Suprapubic skin (tissue), 4 donors: Measurements from ENCODE around the gene ADD3. TPM values are rescaled to one million over a fixed set of nuclear protein-coding genes. Genes with fewer than 3 reads are reported as not detected.

Source experiments
- DNase-seq, 2 donors: peaks; one replicate each; pipeline ENCODE4 v3.0.0-alpha.2; 2019; ENCODE audit warnings: low spot score in 2 of 2
- H3K27ac ChIP-seq: fragments of 200-600 bp; sonication (generic); one replicate; pipeline ENCODE4 v1.5.1; 2019
- H3K27me3 ChIP-seq: fragments of 200-600 bp; sonication (generic); one replicate; pipeline ENCODE4 v1.5.1; 2019
- H3K36me3 ChIP-seq: fragments of 200-600 bp; sonication (generic); one replicate; pipeline ENCODE4 v1.5.1; 2019
- H3K4me1 ChIP-seq: fragments of 200-600 bp; sonication (generic); one replicate; pipeline ENCODE4 v1.5.1; 2019
- H3K4me3 ChIP-seq: fragments of 200-600 bp; sonication (generic); one replicate; pipeline ENCODE4 v1.5.1; 2019; ENCODE audit warnings: mild to moderate bottlenecking
- H3K9me3 ChIP-seq: fragments of 200-600 bp; sonication (generic); one replicate; pipeline ENCODE4 v1.5.1; 2019
- EP300 ChIP-seq: sonication (generic); formaldehyde crosslinking; IDR thresholded peaks from one replicate; pipeline ENCODE4 v1.6.1; 2017; ENCODE audit warnings: antibody characterized with exemption
- POLR2A ChIP-seq, 2 donors: fragments of 450-650 bp; IDR thresholded peaks; one replicate each; pipeline ENCODE4 v1.6.1; 2017; ENCODE audit warnings: antibody characterized with exemption in 2 of 2, mild to moderate bottlenecking in 2 of 2, moderate library complexity in 2 of 2
- POLR2AphosphoS5 ChIP-seq, 3 donors: sonication (generic); formaldehyde crosslinking; IDR thresholded peaks; one replicate each; pipeline ENCODE4 v1.6.1; 2017; ENCODE audit warnings: antibody characterized with exemption in 3 of 3
- WGBS: methylation state at CpG from one replicate; pipeline ENCODE4 v1.1.5; 2018; 5-methylcytosine and 5-hydroxymethylcytosine counted together
- total RNA-seq, 4 donors: library from RNA; depleted of rRNA; stranded (reverse); fragments of >200 nt; gene quantifications; one replicate each; pipeline ENCODE4 v1.1.0, GENCODE V29; 2016
- TF ChIP-seq, protein P1 (sequence below), 2 donors: fragments of 200-600 bp in 1 of 2; fragments of 450-650 bp in 1 of 2; sonication (generic) in 1 of 2; IDR thresholded peaks; one replicate each; pipeline ENCODE4 v1.5.1; 2016 to 2019; ENCODE audit warnings: antibody characterized with exemption in 2 of 2, mild to moderate bottlenecking in 1 of 2, moderate library complexity in 1 of 2

ADD3 gene
- total RNA-seq, 4 donors from 2014 or later = 72.6 to 335 (median 279) TPM

DNA sequence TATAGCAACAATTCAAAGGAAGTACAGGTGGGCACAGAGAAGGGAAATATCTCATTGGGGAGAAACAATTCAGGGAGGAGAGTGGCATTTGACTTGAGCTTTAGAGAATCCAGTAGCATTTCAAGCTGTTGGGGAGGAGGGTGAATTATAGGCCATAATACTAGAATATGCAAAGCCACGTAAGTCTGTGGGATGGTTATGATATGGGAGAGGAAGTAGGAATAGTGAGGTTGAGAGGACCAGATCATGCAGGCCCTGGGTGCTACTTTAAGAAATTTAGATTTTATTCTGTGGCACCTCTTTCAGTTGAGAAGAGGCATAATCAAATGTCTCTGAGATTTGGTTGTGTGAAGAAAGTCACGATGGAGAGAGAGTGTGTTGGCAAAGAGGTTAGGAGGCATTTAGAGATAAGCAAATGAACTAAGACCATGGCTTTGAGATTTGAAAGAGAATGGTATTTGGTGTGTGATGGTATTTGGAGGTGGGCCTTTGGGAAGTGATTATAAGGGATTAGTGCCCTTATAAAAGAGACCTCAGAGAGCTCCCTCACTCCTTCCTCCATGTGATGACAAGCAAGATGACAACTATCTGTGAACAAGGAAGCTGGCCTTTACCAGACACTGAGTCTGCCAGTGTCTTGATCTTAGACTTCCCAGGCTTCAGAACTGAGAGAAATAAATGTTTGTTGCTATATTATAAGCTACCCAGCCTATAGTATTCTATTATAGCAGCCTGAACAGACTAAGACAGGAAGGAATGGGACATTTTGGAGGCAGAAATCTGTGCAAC lies 15.1 kb downstream of the ADD3 start:
- peak overlapping the region; percentile 24 for H3K27ac ChIP-seq
- H3K36me3 ChIP-seq = no peaks in the 10 kb centered on the region
- no peak for DNase-seq
- no peaks in the 10 kb centered on the region for H3K9me3 ChIP-seq
- no peak overlapping the region for H3K4me3 ChIP-seq
- WGBS = 86% methylated on average over 2 of the region's 2 CpGs
- no peaks in the 10 kb centered on the region for H3K27me3 ChIP-seq
- peaks cover 27% of the 10 kb centered on the region for H3K4me1 ChIP-seq
- TF ChIP-seq POLR2A (IDR thresholded peaks at IDR 0.05) = no peak
- TF ChIP-seq, protein P1, sequence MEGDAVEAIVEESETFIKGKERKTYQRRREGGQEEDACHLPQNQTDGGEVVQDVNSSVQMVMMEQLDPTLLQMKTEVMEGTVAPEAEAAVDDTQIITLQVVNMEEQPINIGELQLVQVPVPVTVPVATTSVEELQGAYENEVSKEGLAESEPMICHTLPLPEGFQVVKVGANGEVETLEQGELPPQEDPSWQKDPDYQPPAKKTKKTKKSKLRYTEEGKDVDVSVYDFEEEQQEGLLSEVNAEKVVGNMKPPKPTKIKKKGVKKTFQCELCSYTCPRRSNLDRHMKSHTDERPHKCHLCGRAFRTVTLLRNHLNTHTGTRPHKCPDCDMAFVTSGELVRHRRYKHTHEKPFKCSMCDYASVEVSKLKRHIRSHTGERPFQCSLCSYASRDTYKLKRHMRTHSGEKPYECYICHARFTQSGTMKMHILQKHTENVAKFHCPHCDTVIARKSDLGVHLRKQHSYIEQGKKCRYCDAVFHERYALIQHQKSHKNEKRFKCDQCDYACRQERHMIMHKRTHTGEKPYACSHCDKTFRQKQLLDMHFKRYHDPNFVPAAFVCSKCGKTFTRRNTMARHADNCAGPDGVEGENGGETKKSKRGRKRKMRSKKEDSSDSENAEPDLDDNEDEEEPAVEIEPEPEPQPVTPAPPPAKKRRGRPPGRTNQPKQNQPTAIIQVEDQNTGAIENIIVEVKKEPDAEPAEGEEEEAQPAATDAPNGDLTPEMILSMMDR (IDR thresholded peaks at IDR 0.05) = no peak
- no peak for TF ChIP-seq EP300
- TF ChIP-seq POLR2AphosphoS5 (IDR thresholded peaks at IDR 0.05) = no peak

DNA sequence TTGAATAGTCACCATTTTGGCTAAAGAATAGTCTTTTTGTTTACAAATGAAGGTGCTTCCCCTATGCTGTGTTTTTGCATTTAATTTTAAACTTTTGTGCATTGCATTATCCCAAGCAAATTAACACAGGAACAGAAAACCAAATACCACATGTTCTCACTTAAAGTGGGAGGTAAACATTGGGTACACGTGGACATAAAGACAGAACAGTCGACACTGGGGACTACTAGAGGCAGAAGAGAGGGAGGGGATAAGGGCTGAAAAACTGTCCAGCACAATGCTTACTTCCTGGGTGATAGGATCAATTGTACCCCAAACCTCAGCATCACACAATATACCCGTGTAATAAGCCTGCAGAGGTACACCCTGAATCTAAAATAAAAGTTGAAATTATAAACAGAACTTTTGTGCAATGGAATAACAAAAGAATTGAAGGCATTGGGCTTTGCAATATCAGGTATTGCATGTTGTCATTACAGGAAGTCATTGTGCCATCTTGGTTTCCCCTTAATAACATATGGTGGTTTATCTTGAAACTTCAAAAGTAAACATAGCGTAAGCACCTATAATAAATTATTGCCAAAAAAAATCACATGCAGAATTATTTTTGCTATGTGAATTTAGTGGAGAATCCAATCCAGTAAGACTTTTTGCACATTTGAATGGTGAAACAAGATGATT lies 16.1 kb downstream of the ADD3 start:
- H3K9me3 ChIP-seq = no peaks in the 10 kb centered on the region
- DNase-seq = no peak
- H3K27me3 ChIP-seq = no peaks in the 10 kb centered on the region
- TF ChIP-seq POLR2A (IDR thresholded peaks at IDR 0.05) (no peak), POLR2AphosphoS5 (IDR thresholded peaks at IDR 0.05) (no peak), EP300 (no peak)
- TF ChIP-seq, protein P1 (IDR thresholded peaks at IDR 0.05) = no peak
- peaks cover 24% of the 10 kb centered on the region for H3K4me1 ChIP-seq
- no peak overlapping the region for H3K4me3 ChIP-seq
- WGBS = 70% methylated on average over 4 of the region's 4 CpGs
- H3K27ac ChIP-seq = no peak overlapping the region
- no peaks in the 10 kb centered on the region for H3K36me3 ChIP-seq

DNA sequence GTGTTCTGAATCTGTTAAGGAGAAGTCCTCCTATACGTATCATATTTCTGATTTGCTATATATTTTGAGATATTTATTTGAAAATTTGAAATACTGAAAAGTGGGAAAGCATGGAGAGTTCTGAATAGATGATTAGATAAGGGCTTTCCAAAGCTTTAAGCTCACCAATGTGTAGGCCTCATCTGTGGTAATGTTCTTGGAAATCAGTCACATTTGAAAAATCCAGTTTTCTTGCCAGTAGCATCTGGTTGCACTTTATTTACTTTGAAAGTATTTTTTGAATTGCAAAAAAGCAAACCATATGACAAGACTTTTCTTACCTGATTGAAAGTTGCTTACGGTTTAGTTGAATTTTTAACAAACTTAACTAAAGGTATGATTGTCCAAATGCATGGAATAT lies 21.7 kb downstream of the ADD3 start:
- WGBS = 74% methylated on average over 2 of the region's 2 CpGs
- Histone ChIP-seq H3K27ac (no peak overlapping the region), H3K4me1 (peaks cover 38% of the 10 kb centered on the region), H3K27me3 (no peaks in the 10 kb centered on the region), H3K4me3 (no peak overlapping the region), H3K36me3 (no peaks in the 10 kb centered on the region), H3K9me3 (no peaks in the 10 kb centered on the region)
- TF ChIP-seq EP300 = no peak
- TF ChIP-seq POLR2AphosphoS5 (IDR thresholded peaks at IDR 0.05) = no peak
- no peak for TF ChIP-seq POLR2A (IDR thresholded peaks at IDR 0.05)
- TF ChIP-seq, protein P1 (IDR thresholded peaks at IDR 0.05) = no peak
- DNase-seq = no peak

DNA sequence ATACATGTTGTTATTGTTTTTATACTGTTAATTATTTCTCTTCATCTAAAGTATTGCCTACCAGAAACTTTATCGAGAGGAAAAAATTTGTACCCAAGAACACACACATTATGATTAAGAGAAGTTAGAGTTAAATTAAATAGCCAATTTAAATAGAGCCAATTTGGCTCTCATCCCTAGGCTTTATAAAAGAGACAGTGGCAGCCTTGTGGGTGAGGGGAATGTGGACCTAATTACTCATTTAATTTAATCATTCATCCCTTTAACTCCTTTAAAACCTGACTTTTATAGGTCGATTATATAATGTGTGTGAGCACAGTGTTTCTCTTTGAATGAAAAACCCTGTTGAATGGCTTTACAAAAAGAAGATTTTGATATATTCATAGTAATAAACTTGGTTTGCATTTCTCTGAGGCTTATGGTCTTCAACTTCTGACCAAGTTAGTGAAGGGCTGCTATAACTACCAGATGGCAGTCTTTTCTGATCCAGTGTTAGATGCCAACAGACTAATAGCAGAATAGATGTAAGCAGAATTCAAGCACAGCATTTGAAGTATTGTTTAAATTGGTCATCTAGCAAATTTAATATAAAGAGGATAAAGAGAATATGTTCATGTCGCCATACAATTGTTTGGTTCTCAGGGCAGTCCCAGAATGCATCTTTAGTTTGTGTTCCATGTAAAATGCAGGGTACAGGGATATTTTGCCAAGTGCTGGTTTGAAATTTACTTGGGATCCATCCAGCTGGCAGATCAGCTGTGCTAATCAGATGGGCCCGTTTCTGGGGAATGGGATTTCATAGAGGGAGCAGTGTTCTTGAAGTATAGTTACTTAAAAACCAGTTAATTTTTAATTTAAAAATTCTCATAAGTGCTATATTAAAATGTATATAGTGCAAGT lies 25.3 kb downstream of the ADD3 start:
- H3K27me3 ChIP-seq = no peaks in the 10 kb centered on the region
- DNase-seq = no peak
- H3K9me3 ChIP-seq = no peaks in the 10 kb centered on the region
- TF ChIP-seq POLR2AphosphoS5 (IDR thresholded peaks at IDR 0.05) (no peak), POLR2A (IDR thresholded peaks at IDR 0.05) (no peak), EP300 (no peak)
- TF ChIP-seq, protein P1 (IDR thresholded peaks at IDR 0.05) = no peak
- 25% methylated on average over 4 of the region's 4 CpGs for WGBS
- H3K4me1 ChIP-seq = peaks cover 49% of the 10 kb centered on the region
- no peak overlapping the region for H3K27ac ChIP-seq
- no peak overlapping the region for H3K4me3 ChIP-seq
- no peaks in the 10 kb centered on the region for H3K36me3 ChIP-seq
